NB4 (cell line): ENCODE results near the gene ATP5F1C.
A peak's percentile ranks its signal among the peaks of the same experiment; 100 is the strongest.
"Not testable (repeated sequence)": the region's sequence is repeated elsewhere in the genome, so short reads cannot be mapped to it uniquely, and the experiment has no call there.

Experiments
- DNase-seq: peaks from one replicate; pipeline ENCODE4 v3.0.0; 2010; ENCODE audit warnings: low read depth
- H3K4me3 ChIP-seq: one replicate; pipeline ENCODE4 v1.5.1; 2011; ENCODE audit warnings: mild to moderate bottlenecking, low read depth, low read length, moderate library complexity
- CTCF ChIP-seq: IDR thresholded peaks from one replicate; pipeline ENCODE4 v1.5.1; 2012; ENCODE audit warnings: low read depth, low read length
- MAX ChIP-seq: IDR thresholded peaks from 2 replicates; pipeline ENCODE4 v1.6.1; 2011; ENCODE audit warnings: low read depth, low read length
- MYC ChIP-seq: IDR thresholded peaks from 2 replicates; pipeline ENCODE4 v1.6.1; 2011; ENCODE audit warnings: low read depth, low read length
- POLR2A ChIP-seq: IDR thresholded peaks from 2 replicates; pipeline ENCODE4 v1.6.1; 2011; ENCODE audit warnings: mild to moderate bottlenecking; ENCODE audit not compliant: insufficient read length; ENCODE audit errors: extremely low read depth

The ATP5F1C gene

GRCh38 chr10:7773845-7774801 is 13.9 kb upstream of the ATP5F1C start:
- no peak for DNase-seq

GRCh38 chr10:7776777-7777176 is 11.2 kb upstream of the ATP5F1C start:
- no peak for DNase-seq
- no peak for TF ChIP-seq CTCF
- TF ChIP-seq MYC: no peak
- no peak for TF ChIP-seq MAX
- TF ChIP-seq POLR2A: no peak
- H3K4me3 ChIP-seq: no peak overlapping the region

More at GRCh38 chr10:7773845-7774801, 13.9 kb upstream of the ATP5F1C start:
- H3K4me3 ChIP-seq: no peak overlapping the region
- TF ChIP-seq POLR2A (no peak), MYC (no peak), CTCF (no peak), MAX (no peak)

- not testable (repeated sequence) for DNase-seq, H3K4me3 ChIP-seq
These were observed 5.8 kb upstream of the ATP5F1C start for GRCh38 chr10:7782194-7782593.

GRCh38 chr10:7786430-7786829 is 1.5 kb upstream of the ATP5F1C start:
- H3K4me3 ChIP-seq: peak overlapping the region; percentile 87
- no peak for TF ChIP-seq POLR2A
- TF ChIP-seq MAX: no peak
- TF ChIP-seq MYC: no peak
- no peak for TF ChIP-seq CTCF
- peak; percentile 40 for DNase-seq

- TF ChIP-seq MAX (no peak), POLR2A (no peak)
- H3K4me3 ChIP-seq: peak overlapping the region; percentile 87
- DNase-seq: peak; percentile 11
These were observed 674 bp upstream of the ATP5F1C start for GRCh38 chr10:7787150-7787856.

- DNase-seq: no peak
- H3K4me3 ChIP-seq: peak overlapping the region; percentile 87
- no peak; the same call in 1 of the 2 replicates for TF ChIP-seq MYC
- no peak for TF ChIP-seq POLR2A
These were observed 786 bp downstream of the ATP5F1C start for GRCh38 chr10:7788639-7789286.

- peak overlapping the region; percentile 87 for H3K4me3 ChIP-seq
- TF ChIP-seq CTCF: no peak
- TF ChIP-seq MYC: no peak
- no peak for TF ChIP-seq POLR2A
- no peak for TF ChIP-seq MAX
- peak; percentile 12 for DNase-seq
These were observed 1.4 kb downstream of the ATP5F1C start for GRCh38 chr10:7789390-7789789.
